ENCODE results near the gene CFAP210.

The CFAP210 gene

GRCh38 chr2:169694113-169694893 lies at the start of gene CFAP210, which contains the start of gene PHOSPHO2:
CFAP210 (minus strand) TSS chr2:169694405; CDS start chr2:169694327, 78 bp downstream.
PHOSPHO2 (plus strand) TSS chr2:169694469; CDS start chr2:169700972, 6,503 bp downstream.
- peak; percentile 98 to 99 for DNase-seq

DNA sequence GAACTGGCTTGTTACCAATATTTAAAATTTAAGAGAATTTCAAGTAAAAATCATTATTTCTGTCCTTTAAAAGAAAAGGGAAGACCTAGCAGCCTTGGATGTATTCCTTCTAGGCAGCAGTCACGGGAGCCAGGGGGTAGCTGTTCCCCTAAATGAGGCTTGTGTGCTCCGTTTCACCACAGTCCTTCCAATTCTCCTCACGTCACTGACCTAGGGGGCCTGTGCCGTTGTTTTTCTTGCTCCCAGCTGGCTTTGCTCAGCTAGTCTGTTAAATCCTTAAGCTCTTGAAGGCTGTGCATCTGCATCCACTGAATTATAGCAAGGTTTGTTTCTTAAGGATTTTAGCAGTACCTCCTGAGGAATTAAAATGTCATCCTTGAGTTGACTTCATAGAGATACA lies 49.3 kb upstream of the CFAP210 start:
- no peak for DNase-seq

DNA sequence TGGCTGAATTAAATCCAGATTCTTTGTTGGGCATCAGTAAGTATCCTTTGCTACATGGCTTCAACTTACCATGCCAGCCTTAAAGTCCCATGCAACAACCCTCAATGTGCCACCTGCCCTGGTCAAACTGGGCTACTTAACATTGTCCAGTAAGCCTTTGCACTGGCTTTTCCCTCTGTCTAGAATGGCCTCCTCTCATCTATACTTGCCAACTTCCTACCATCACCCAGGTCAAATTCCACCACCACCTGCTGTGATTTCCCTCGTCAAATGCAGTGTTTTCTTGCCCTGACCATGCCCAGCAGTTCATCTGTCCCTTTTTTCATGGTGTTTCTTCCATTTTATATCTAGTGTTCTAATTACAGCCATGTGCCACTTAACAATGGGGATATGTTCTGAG lies 45.1 kb upstream of the CFAP210 start:
- DNase-seq, result no peak

DNA sequence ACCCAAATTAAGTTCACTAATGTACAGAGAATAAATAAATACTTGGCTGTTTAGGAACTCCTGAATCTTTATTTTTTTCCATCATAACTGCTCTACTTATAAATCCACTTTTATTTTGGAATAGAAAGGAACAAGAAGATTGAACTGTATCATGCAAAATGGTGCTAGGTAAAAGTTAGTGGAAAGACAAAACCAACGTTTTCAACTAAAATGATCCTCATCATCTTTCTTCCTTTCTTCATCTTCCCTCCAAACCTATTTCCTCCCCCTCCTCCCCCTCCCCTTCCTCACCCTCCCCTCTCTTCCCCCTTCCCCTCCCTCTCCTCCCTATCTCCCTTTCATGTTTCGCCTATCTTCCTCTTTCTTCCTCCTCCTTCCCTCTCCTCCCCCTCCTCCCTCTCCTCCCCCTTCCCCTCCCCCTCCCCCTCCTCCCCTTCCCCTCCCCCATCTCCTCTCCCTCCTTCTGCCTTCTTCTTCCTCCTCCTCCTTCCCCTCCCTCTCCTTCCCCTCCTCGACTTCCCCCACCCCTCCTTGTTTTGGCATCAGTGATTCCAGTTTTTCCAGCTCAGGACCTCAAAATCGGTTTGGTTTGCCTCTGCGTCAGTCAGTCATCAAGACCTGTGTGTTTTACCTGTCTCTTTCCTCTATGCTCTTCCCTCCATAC lies 44.5 kb upstream of the CFAP210 start:
- no peak for DNase-seq

DNA sequence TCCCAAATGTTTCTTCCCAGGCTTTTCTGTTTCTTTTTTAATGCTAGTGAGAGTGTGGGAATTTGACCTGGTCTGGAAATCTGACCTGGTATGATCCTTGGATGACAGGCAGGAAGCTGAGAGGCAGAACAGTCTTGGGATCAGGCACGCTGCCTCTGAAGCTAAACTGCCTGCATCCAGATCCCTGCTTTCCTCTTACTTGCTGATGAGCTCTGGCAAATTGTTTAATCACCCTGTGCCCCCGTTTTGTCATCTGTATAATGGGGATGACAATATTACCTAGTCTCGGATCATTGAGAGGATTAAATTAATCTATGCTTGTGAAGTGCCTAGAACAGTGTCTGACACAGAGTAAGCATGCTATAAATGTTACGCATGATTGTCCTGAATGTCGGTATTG lies 42.7 kb upstream of the CFAP210 start:
- DNase-seq, result no peak

GRCh38 chr2:169735623-169736022 lies 41.4 kb upstream of the CFAP210 start:
- DNase-seq, result no peak

DNA sequence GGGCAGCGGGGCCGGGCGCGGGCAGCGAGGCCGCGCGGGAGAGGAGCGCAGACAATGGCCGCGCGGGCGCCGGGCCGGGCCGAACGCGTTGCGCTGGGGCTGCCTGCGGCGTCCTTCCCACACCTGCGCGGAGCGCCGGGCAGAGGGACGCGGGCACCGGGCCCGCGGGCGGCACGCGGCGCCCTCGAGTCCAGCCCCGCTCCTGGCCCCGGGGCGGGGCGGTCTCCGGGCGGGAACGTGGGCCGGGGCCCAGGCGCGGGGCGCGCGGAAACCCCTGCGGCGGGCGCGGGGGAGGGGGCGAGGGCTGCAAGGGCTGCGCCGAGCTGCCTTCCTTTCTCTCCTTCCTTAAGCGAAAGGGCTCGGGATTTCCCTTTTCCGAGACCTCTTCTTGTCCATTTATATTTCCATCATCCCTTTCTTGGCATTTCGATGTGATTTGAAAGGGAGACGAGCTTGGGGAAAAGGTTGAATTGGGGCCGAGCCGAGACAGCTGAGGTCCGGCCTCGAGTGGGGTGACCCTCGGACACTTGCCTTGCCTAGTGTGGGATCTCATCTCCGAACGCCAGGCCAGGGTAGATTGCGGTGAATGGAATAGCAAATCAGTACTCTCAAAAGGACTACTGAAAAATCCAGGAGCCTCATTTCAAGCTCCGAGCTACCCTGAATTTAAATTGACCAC lies 40.1 kb upstream of the CFAP210 start:
- DNase-seq, result no peak

DNA sequence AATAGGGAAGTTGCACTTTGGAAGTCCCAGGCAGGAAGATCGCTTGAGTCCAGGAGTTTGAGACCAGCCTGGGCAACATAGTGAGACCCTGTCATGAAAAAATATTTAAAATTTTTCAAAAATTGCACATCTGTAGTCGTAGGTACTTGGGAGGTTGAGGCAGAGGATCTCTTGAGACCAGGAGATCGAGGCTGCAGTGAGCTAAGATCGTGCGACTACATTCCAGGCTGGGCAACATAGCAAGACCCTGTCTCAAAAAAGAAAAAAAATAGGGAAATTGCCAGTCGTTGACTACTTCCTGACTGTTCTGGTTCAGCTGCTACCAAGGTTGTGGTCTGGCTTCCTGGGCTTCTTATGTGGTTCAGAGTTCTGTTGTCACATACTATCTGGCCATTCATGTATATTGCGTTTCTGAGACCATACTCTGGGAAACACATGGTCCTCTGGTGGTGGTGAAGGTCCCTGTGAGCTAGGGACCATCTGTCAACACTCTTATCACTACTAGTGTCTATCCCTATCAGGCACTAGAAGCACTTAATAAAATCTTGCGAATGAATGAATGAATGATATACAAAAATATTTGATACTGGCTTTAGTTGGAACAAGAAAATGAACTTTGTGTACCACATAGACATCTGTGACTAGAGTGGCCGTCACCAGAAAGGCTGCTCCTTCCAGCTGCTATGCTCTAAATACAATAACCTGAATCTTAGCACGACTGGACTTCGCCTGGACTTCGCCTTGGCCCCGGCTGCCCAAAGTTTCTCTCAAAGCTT lies 38.6 kb upstream of the CFAP210 start:
- DNase-seq, result no peak

GRCh38 chr2:169732075-169732474 lies 37.9 kb upstream of the CFAP210 start:
- DNase-seq, result no peak

- DNase-seq, result no peak
Observed at GRCh38 chr2:169729274-169729605, 35.0 kb upstream of the CFAP210 start.

DNA sequence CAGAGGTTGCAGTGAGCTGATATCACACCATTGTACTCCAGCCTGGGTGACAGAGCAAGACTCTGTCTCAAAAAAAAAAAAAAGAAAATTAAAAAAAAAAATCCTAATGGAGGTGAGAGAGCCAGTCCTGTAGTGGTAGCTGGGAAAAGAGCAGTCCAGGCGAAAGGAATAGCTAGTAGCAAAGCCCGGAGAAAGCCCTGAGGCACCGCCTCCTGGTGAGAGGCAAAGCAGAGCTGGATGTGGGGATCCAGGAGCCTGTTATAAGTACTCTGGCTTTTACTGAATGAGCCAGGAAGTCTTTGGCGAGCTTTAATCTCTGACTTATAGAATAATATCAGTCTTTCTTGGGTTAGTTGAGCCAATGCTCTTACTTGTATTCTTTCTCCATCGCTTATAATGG lies 32.9 kb upstream of the CFAP210 start:
- no peak for DNase-seq

GRCh38 chr2:169721016-169721415 lies 26.8 kb upstream of the CFAP210 start:
- DNase-seq, result no peak

- no peak for DNase-seq
Observed at GRCh38 chr2:169718930-169719504, 24.8 kb upstream of the CFAP210 start.

GRCh38 chr2:169717691-169718063 lies 23.5 kb upstream of the CFAP210 start:
- DNase-seq, result no peak

- no peak for DNase-seq
Observed at GRCh38 chr2:169716938-169717690, 22.9 kb upstream of the CFAP210 start.

DNA sequence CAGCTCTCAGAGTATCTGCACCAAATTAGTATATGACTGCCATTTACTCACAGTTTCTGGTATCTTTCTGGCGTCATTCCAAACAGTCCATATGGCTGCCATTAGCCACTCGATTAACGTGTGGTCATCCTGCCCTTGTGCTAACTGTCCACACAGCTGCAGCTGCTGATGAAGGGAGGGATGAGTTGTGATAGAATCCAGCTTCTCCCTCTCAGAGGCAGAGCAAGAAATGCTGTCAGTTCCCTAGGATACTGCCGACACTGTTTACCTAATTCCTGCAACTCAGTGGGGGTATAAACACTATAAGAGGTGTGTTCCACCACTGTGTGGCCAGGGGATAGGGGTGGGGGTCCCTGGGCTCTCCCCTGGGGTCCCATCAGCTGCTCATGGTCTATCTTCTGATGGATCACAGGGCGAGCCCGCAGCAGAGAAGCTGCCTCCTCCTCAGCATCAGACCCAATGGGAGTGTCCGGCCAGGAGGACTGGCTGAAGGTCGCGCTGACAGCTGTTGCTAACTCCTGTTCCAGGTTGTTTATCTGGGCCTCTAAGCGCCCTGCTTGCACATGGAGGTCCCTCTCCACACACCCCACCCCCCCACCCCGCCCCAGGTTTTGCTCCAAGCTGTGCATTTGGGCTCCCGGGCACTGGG lies 22.2 kb upstream of the CFAP210 start:
- DNase-seq, result no peak

GRCh38 chr2:169715379-169716237 lies 21.4 kb upstream of the CFAP210 start:
- no peak for DNase-seq

GRCh38 chr2:169714699-169715098 lies 20.5 kb upstream of the CFAP210 start:
- DNase-seq, result no peak

GRCh38 chr2:169713331-169713730 lies 19.1 kb upstream of the CFAP210 start:
- no peak for DNase-seq

DNA sequence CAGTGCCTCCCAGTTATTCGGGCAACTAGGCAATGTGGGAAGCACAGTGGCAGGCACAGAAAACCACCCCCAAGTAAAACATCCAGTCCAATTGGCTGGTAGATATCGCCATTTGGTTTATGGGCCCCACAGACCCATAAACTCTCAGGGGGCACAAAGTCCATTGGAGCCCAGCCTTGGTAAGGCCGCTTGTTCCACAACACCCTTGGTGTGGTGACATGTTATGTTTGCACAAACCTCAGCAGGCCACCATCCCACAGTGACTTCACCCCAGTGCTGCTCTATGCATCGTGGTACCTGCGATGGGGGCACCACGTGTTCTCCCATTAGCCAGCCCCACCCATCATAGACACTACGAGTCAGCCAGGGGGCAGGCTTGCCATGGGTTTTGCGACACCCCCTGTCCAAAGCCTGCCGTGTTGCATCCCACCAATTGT lies 18.6 kb upstream of the CFAP210 start:
- DNase-seq, result no peak
